ENCODE results near the gene SLC9A3. TPM values are rescaled to one million over a fixed set of nuclear protein-coding genes. Genes with fewer than 3 reads are reported as not detected.

The SLC9A3 gene
- total RNA-seq, 1 donor from 2014 or later, result 6.4 TPM

DNA sequence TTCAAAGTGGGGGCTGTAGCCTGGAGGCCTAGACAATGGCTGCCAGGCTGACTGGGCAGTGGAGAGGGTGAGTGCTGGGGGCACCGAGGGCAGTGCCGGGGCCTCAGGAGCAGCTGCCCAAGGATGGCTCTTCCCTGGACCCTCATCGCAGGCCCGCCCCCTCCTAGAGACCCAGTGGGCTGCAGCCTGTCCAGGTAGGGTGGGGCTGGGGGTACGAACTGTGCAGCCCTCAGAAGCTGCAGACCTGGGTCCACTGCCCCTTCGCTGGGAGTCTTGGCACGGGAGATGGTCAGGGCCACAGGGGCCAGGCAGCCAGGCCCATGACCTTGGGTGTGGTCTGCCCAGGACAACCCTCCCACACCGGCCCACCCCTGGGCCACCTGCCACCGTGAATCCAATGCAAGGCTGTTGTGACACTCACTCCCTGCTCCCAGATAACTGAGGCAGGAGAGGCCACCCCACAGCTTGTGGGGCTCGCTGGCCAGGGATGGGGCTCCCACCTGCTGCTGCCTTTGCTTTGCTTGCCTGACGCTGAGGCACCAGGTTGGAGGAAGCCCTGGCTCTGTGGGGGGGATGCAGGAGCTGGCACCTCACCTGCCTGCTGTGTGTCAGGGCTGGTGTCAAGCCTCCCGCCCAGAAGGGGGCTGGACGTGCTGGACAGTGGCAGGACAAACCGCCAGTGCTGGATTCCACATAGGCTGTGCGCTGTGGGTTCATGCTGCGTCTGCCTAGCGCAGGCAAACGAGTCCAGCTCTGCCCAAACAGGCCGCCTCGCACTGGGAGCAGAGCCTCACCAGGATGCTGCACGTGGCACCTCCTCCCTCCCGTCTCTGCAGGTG, 23.1 kb upstream of the SLC9A3 start:
- TF ChIP-seq CTCF (conservative IDR thresholded peaks at IDR 0.05), result no peak
- no peaks in the 10 kb centered on the region for H3K36me3 Mint-ChIP-seq
- H3K4me1 Mint-ChIP-seq (ENCODE audit: unreplicated experiment), result no peaks in the 10 kb centered on the region
- no peak for DNase-seq (ENCODE audit: extremely low spot score, unreplicated experiment)
- no peaks in the 10 kb centered on the region for H3K9me3 Mint-ChIP-seq
- H3K4me3 Mint-ChIP-seq, result no peak overlapping the region
- H3K27ac Mint-ChIP-seq, result no peak overlapping the region
- peaks cover 25% of the 10 kb centered on the region for H3K27me3 Mint-ChIP-seq

DNA sequence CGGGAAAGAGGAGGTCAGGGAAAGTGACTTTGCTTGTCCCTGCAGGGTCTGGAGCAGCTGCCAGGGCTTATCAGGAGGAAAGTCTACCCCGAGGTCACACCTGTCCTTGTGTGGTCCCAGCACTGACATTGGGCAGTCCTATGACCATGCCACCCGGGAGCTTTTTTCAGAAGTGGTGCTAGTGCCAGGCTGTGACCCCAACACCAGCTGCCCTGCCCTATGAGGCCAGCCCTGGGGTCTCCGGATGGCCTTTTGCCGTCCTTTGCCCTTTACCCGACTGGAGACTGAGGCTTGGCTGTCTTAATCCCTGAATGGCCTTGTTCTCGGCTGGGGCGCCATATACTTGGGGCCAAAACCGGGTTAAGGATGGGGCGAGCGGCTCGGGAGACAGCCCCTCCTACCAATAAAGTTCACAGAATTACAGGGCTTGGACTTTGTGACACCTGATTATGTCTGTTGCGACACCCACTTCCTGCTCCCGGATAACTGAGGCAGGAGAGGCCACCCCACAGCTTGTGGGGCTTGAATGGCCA, 22.2 kb upstream of the SLC9A3 start:
- TF ChIP-seq CTCF (conservative IDR thresholded peaks at IDR 0.05), result no peak
- no peak overlapping the region for H3K4me3 Mint-ChIP-seq
- no peak overlapping the region for H3K27ac Mint-ChIP-seq
- H3K27me3 Mint-ChIP-seq, result peaks cover 25% of the 10 kb centered on the region
- no peak for DNase-seq (ENCODE audit: extremely low spot score, unreplicated experiment)
- H3K36me3 Mint-ChIP-seq, result no peaks in the 10 kb centered on the region
- H3K4me1 Mint-ChIP-seq (ENCODE audit: unreplicated experiment), result no peaks in the 10 kb centered on the region
- no peaks in the 10 kb centered on the region for H3K9me3 Mint-ChIP-seq

GRCh38 chr5:545641-546375, 21.6 kb upstream of the SLC9A3 start:
- Mint-ChIP-seq H3K27ac (no peak overlapping the region), H3K27me3 (peaks cover 21% of the 10 kb centered on the region), H3K36me3 (no peaks in the 10 kb centered on the region), H3K9me3 (no peaks in the 10 kb centered on the region), H3K4me3 (no peak overlapping the region), H3K4me1 (ENCODE audit: unreplicated experiment) (no peaks in the 10 kb centered on the region)
- no peak for TF ChIP-seq CTCF (conservative IDR thresholded peaks at IDR 0.05)
- no peak for DNase-seq (ENCODE audit: extremely low spot score, unreplicated experiment)

DNA sequence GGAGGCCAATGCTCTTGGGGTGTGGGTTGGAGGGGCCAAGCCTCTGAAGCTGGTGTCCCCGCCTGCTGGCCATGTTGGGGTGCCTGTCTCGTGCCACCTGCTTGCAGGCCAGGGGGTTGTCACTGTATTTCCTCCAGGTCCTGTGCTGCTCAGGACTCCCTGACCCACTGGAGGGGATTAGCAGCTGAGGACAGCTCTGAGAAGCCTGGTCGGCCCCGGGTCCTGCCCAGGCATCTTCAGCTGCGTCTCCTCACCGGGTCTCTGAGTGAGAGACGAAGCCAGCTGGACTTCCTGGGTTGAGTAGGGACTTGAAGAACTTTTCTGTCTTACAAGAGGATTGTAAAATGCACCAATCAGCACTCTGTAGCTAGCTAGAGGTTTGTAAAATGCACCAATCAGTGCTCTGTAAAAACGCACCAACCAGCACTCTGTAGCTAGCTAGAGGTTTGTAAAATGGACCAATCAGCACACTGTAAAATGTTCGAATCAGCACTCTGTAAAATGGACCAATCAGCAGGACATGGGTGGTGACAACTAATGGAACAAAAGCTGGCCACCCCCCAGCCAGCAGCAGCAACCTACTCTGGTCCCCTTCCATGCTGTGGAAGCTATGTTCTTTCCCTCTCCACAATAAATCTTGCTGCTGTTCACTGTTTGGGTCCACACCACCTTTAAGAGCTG, 20.6 kb upstream of the SLC9A3 start:
- TF ChIP-seq CTCF (conservative IDR thresholded peaks at IDR 0.05), result no peak
- Mint-ChIP-seq H3K27me3 (peaks cover 18% of the 10 kb centered on the region), H3K4me1 (ENCODE audit: unreplicated experiment) (no peaks in the 10 kb centered on the region), H3K4me3 (no peak overlapping the region), H3K36me3 (no peaks in the 10 kb centered on the region), H3K27ac (no peak overlapping the region), H3K9me3 (no peaks in the 10 kb centered on the region)
- no peak for DNase-seq (ENCODE audit: extremely low spot score, unreplicated experiment)

- no peak for TF ChIP-seq CTCF (conservative IDR thresholded peaks at IDR 0.05)
- DNase-seq (ENCODE audit: extremely low spot score, unreplicated experiment), result no peak
- Mint-ChIP-seq H3K36me3 (no peaks in the 10 kb centered on the region), H3K4me3 (no peak overlapping the region), H3K27me3 (peaks cover 15% of the 10 kb centered on the region), H3K9me3 (no peaks in the 10 kb centered on the region), H3K27ac (no peak overlapping the region), H3K4me1 (ENCODE audit: unreplicated experiment) (no peaks in the 10 kb centered on the region)
Measured at GRCh38 chr5:543755-544674, 19.8 kb upstream of the SLC9A3 start.

All from type B pancreatic cell (in vitro differentiated cells).